ENCODE data around the gene PARP3.
"Not testable (repeated sequence)": the region's sequence is repeated elsewhere in the genome, so short reads cannot be mapped to it uniquely, and the experiment has no call there.

Gene PARP3

GRCh38 chr3:51941798-51942602 lies at the start of gene PARP3, which contains the start of gene RRP9:
TSS of gene PARP3 (plus strand) at chr3:51942363. CDS start at chr3:51943356, 993 bp downstream.
TSS of gene RRP9 (minus strand) at chr3:51941904. CDS start at chr3:51941867, 37 bp downstream.
- peak; percentile 99 for DNase-seq (ENCODE audit: low read depth)

GRCh38 chr3:51894391-51894790 lies 47.8 kb upstream of the PARP3 start:
- DNase-seq (ENCODE audit: low read depth) = no peak

GRCh38 chr3:51894939-51895338 lies 47.2 kb upstream of the PARP3 start:
- DNase-seq (ENCODE audit: low read depth) = no peak

- DNase-seq (ENCODE audit: low read depth) = no peak
Measured at GRCh38 chr3:51896607-51897305, 45.4 kb upstream of the PARP3 start.

GRCh38 chr3:51897391-51897790 lies 44.8 kb upstream of the PARP3 start:
- DNase-seq (ENCODE audit: low read depth) = no peak

GRCh38 chr3:51900043-51900442 lies 42.1 kb upstream of the PARP3 start:
- DNase-seq (ENCODE audit: low read depth) = not testable (repeated sequence)

- peak; percentile 18 for DNase-seq (ENCODE audit: low read depth)
Measured at GRCh38 chr3:51902361-51902760, 39.8 kb upstream of the PARP3 start.

- no peak for DNase-seq (ENCODE audit: low read depth)
Measured at GRCh38 chr3:51904034-51904823, 37.9 kb upstream of the PARP3 start.

GRCh38 chr3:51908026-51908425 lies 34.1 kb upstream of the PARP3 start:
- no peak for DNase-seq (ENCODE audit: low read depth)

GRCh38 chr3:51916418-51916817 lies 25.7 kb upstream of the PARP3 start:
- no peak for DNase-seq (ENCODE audit: low read depth)

GRCh38 chr3:51921081-51921578 lies 21.0 kb upstream of the PARP3 start:
- DNase-seq (ENCODE audit: low read depth) = no peak

- no peak for DNase-seq (ENCODE audit: low read depth)
Measured at GRCh38 chr3:51927061-51927977, 14.8 kb upstream of the PARP3 start.

- DNase-seq (ENCODE audit: low read depth) = no peak
Measured at GRCh38 chr3:51928438-51928837, 13.7 kb upstream of the PARP3 start.

- not testable (repeated sequence) for DNase-seq (ENCODE audit: low read depth)
Measured at GRCh38 chr3:51928981-51929380, 13.2 kb upstream of the PARP3 start.

GRCh38 chr3:51929420-51930003 lies 12.7 kb upstream of the PARP3 start:
- no peak for DNase-seq (ENCODE audit: low read depth)

GRCh38 chr3:51930439-51930838 lies 11.7 kb upstream of the PARP3 start:
- no peak for DNase-seq (ENCODE audit: low read depth)

- DNase-seq (ENCODE audit: low read depth) = no peak
Measured at GRCh38 chr3:51931756-51932155, 10.4 kb upstream of the PARP3 start.

- no peak for DNase-seq (ENCODE audit: low read depth)
Measured at GRCh38 chr3:51932471-51933370, 9.4 kb upstream of the PARP3 start.

GRCh38 chr3:51933471-51934138 lies 8.6 kb upstream of the PARP3 start:
- no peak for DNase-seq (ENCODE audit: low read depth)
